HG03520 (cell line): ENCODE results near the gene CLP1.
"Not testable (repeated sequence)": the region's sequence is repeated elsewhere in the genome, so short reads cannot be mapped to it uniquely, and the experiment has no call there.

Source experiments
- ATAC-seq: cut with Tn5 transposase; IDR thresholded peaks from one replicate; pipeline ENCODE4 v1.9.1; 2021; ENCODE audit warnings: mild to moderate bottlenecking, moderate library complexity; ENCODE audit not compliant: unreplicated experiment

Gene CLP1

DNA sequence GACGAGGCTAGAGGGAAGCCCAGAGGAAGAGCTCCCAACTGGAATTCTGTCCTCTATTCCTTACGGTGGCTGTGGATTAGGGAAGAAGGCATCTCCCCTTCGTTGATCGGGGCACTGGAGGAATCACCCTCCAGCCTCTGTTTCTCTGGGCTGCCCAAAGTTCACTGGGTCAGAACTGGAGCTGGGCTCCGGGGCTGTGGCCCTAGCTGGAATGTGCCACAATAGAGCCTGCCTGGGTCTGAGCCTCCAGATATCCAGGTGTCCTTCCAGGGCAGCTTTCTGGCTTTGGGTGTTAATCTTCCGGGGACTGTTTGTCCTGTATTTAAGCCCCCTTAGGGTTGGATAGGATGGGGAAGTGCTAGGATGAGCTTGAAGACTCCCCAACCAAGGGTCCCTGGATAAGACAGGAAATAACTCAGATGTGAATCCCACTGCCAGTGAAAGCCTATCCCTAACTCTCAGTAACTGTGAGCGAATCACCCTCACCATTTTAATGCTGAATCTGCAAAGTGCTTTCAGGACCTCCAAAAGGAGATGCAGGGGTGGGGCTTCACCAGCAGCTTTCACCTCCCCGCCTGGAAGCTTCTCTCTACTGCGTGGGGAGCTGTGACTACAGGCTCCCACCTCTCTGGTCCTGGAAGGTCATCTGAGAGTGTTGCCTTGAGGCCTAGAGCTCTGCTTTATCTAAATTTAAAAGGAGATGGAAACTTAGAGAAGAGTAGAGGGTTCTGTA is 17.3 kb upstream of the CLP1 start:
- ATAC-seq: no peak

DNA sequence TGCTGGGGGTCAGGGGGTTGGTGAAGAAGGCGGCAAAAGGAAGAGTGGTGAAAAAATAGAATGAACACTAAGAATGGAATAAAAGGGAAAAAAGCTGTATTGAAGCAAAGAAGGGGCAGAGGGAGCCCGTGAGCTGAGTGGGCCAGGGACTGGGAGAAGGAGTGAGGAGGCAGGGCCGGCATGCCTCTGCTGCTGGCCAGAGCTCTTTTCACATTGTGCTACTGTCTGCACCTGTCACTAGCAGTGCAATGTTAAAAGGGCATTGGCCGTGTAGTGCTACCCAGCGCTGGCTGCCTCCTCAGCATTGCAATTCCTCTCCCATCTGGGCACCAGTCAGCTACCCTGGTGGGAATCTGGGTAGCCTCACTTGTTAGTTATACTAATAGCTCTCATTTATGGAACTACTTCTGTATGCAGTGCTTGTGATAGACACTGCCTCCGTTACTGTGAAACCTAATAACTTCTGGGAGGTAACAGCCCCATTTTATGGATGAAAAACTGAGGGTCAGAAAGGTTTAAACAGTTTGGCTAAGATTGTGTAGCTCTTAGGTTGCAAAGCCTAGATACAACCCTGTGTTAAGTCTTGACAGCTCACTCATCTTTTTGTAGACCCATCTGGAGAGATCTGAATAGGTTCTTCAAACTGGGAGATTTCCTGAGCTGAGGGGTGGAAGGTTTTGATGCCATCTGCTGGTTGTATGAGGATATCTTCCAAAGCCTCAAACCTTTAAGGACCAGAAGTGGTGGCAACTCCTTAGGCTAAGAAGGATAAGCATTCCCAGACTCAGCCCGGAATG is 16.4 kb upstream of the CLP1 start:
- no peak for ATAC-seq

DNA sequence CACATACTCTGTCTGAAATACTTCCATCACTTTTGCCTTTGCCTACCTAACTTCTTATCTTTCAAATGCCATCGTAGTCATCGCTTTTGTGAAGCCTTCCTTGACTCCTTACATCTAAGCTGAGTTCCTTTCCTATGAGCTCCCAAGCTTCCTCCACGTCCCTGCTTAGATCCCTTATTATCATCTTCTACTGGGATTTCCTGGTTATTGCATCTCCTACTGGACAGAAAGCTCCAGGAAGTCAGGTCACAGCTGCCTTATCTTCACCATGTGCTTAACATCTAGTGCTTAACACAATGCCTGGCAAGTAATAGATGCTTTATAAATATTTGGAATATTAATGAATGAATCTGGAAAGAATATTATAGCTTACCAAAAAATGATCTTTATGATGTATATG is 13.8 kb upstream of the CLP1 start:
- ATAC-seq: no peak

DNA sequence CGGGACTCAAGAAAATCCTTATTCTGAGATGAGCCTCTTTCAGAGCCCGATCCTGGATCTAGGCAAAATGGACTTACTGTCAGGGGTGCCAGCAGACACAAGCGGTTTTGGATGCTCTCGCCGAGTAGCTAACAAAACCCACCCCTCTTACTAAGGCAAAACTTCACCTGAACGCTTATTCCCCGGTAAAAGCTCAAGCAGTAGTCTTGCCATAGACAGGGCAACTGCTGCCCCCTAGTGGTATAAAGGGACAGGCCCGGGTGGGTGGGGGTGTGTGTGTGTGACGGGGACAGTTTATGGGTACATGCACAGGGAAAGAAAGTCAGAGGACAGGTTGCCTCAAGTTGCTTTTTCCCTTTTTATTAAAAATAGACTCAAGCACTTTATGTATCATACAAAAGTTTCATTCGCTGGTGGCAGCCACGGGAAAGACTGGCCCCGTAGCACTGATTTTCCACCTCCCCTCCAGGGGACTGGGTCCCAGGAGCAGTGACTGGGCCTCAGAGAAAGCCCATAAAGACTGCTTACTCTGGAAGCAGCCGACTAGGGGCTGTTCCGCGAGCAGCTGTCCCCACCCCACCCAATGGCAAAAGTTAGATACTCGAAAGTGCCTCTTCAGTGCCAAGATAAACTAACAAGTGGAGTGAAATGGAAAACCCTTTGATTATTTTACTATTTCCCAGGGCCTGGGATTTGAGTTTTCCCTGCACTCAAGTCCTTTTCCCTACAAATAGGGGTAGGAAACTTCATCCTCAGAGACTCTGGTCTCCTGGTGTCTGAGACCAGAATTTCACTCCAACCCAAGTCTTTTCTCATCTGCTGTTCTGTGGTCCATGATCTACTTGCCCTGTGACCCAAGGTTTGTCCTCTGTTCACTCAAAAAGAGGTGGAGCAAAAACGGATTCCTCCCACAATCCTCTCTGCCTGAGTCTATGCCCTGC is 12.5 kb upstream of the CLP1 start:
- peak; percentile 52 for ATAC-seq

DNA sequence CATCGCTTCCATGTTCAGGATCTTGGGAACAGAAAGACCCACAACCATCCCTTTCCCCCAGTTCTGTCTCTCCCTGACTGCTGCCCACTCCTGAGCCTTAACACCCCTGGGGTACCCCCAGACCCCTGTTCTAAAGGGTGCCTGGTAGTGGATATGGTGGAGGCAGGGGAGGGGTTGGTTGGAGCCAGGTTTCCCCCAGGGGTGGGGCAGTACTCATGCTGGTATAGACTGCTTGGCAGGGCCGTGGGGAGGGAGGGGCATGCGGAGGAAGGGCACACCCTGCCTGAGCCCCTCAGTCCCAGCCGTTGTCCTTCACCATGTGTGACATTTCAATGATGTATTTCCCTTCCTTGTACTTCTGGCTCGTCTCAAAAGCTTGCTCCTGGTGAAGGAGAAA is 11.9 kb upstream of the CLP1 start:
- ATAC-seq: no peak

DNA sequence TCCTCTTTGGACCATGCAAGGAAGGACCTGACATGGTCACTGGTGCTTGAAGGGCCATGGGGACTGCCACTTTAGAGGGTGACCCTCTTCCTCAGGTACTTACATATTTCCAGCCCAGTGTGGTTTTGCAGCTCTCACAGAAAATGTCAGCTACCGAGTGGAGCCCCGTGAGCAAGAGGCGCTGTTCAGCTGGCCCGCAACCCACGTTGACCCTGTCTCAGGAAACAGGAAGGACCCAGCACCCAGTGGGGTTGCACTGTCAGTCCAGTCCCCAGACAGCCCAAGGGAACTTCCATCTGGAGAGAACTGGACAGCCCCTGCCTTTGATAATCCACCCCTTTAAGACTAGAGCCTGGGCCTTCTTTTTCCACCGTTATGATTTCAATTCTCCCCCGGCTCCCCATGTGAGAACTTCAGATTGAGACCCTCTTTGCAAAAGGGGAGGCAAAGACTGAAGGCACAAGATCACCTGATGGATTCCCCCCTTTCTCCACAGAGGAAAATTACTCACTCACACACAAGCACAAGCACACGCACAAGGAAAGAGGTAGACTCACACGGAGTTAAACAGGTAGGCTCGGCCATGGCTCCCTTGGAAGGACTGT is 11.3 kb upstream of the CLP1 start:
- no peak for ATAC-seq

DNA sequence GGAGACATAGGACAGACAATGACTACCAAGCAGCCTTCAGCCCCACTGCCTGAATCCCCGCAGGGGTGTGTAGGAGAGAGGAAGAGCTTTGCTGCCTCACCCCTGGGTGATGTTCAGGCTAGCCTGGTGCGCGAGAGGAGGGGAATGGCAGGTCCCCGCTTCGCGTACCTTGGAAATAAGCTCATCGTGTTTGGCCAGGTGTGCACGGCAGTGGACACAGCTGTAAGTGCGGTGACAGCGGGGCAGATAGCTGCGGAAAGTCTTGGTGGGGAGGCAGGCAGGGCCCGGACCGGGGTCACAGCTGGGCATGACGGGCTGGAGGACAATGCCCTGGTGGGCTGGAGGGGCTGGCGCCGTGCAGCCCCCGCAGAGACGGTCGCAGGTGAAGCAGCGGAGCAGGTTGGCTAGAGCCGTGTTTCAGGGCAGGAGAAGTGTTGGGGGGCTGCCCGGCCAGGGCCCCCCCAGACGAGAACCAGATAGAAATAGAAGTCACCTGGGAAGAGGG is 10.7 kb upstream of the CLP1 start:
- no peak for ATAC-seq

DNA sequence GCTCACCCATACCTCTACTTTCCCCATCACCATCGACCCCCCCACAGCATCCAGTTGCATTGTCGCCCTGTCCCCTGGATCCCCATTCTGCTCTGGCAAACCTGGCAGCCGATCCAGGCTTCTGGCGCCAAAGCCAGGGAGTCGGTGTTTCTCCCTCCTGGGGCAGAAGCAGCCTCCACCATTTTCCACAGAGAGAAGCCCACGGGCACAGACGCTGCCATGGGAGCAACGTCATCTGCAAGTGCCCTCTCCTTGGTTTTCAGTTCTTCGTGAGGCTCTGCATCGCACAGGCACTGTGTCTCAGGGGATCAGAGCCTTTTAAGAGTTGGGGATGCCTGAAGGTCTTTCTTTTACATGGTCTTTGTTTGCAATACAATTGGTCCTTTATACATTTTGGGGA is 10.2 kb upstream of the CLP1 start:
- no peak for ATAC-seq

DNA sequence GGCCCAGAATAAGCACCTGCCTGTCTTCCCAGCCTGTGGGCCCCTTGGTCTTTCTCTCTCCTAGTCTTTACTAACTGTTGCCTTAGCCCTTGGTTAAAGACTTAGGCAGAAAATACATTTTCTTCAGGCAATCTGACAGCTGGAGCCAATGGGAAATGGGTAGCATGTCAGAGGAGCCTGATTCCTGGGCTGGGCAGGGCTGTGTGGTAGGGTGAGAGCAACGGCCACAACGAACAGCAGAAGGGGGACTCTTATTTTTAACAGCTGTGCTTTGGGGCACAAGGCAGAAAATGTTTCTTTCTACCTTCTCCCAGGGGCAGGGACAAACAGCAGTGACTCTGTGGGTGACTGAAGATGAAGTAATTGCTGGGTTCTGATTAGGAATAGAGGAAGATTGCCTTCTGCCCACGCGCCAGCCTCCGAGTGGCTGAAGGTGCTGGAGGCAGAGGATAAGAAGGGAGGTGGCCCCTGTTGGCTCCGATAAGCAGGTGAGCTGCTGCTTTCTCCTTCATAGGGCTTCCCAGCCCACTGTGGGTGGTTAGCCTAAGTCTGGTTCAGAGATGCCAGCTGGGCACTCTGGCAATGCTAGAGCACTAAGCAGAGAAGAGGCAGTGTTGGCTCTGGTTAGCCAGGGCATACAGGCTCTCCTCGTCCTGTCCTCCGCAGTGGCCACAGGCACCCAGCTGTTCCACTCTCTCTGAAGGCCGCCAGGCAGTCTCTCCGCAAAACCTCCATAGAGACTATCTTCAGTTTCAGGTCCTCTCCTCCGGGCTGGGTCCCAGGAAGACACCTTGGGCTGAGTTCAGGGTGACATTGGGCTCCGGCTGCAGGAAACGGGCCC is 9.4 kb upstream of the CLP1 start:
- ATAC-seq: no peak

DNA sequence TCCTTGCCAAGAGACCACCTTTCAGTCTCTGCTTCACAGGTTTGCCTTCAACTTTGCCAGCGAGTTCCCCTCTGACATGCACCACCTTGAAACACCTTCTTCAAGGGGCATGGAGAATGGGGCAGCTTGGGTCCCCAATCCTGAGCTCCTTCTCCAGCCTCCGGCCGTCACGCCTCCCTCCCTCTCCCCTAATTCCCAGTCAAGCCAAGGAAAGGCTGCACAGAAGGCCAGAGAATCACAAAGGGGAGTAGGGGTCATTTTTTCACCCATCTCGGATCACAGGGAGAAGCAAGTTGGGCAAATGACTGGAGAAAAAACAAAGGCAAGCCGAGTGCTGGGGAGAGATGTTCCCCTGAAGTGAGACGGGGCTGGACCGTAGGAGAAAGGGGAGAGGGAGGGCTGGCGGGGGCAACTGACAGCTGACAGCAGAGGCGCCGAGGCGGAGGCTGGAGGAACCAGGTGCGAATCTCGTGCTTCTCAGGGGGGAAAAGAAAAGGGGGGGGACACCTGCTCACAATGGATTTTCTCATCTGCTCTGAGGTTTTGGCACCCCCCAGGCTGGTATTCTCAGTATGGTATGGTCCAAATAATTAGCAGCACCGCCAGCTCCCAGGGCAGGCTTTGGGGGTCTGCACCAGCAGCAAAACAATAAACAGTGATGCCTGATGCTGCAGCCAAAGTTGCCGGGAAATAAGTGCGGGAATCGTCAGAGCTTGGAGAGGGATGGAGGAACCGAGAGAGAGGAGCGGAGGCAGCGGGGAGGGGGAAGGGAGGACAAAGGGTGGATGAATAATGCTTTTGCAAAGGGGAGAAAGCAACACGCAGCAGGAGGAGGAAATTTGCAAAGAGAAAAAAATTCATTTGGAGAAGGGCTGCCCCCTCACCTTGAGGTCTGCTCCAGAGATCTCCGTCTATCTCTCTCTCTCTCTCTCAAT is 8.5 kb upstream of the CLP1 start:
- ATAC-seq: no peak

DNA sequence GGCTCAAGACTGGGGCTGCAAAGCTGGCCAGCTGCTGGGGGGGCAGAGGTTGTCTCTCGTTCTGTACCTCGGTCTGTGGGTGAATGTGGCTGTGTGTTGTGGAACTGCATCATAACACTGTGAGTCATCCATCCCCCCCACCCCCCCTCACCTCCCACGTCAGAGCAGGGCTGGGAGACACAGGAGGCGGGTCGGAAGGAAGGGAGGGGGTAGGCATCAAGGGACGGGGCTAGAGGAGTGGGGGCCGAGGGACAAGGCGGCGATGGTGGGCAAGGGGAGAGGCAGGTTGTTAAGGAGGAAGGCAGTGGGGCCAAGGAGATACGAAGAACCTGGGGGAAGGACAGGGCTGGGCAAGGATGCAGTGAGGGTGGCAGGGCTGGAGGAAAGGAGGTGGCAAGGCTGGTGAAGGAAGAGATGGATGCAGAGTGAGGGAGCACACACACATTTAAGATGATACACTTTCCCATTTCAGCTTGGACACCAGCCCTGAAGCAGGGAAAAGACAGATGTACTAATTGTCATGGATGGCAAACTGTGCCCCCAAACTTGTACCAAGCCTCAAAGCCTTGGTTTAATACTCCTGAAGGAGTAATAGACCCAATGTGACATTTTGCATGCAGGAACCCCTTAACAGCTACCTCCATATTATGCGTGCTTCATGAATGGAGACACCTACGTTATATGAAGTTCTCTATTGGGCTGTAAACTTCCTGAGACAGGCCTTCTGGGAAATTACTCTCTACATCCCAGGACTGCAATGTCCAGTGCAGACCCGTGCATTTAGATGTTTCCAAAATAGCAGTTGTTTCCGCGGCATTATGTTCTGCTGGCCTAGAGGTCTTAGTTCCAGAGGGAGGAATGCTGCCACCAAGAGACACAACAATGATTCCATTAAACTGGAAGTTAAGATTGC is 7.5 kb upstream of the CLP1 start, which contains the start of gene YPEL4:
Gene YPEL4, minus strand, starts transcription at position 87 of the 913 bp plus-strand sequence. CDS start 2,805 bp downstream, outside the sequence.
- no peak for ATAC-seq

DNA sequence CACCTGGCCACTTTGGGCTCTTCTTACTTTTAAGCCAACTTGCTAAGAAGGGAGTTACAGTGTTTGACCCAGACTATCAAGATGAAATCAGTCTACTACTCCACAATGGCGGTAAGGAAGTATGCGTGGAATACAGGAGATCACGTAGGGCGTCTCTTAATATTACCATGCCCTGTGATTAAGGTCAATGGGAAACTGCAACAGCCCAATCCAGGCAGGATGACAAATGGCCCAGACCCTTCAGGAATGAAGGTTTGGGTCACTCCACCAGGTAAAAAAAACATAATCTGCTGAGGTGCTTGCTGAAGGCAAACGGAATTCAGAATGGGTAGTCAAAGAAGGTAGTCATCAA is 6.8 kb upstream of the CLP1 start:
- no peak for ATAC-seq

DNA sequence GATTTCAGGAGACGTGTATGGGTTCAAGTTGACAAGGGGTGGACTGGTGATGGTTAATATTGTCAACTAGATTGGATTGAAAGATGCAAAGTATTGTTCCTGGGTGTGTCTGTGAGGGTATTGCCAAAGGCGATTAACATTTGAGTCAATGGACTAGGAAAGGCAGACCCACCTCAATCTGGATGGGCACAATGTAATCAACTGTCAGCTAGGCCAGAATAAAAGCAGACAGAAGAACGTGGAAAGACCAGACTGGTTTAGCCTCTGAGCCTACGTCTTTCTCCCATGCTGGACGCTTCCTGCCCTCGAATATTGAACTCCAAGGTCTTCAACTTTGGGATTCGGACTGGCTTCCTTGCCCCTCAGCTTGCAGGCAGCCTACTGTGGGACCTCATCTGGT is 6.2 kb upstream of the CLP1 start:
- no peak for ATAC-seq

DNA sequence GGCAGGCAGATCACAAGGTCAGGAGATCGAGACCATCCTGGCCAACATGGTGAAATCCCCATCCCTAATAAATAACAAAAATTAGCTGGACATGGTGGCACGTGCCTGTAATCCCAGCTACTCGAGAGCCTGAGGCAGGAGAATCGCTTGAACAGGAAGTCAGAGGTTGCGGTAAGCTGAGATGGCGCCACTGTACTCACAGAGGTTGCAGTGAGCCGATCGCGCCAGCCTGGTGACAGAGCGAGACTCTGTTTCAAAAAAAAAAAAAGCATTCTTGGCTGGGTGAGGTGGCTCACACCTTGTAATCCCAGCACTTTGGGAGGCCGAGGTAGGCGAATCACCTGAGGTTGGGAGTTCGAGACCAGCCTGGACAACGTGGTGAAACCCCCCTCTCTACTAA is 5.3 kb upstream of the CLP1 start:
- not testable (repeated sequence) for ATAC-seq

DNA sequence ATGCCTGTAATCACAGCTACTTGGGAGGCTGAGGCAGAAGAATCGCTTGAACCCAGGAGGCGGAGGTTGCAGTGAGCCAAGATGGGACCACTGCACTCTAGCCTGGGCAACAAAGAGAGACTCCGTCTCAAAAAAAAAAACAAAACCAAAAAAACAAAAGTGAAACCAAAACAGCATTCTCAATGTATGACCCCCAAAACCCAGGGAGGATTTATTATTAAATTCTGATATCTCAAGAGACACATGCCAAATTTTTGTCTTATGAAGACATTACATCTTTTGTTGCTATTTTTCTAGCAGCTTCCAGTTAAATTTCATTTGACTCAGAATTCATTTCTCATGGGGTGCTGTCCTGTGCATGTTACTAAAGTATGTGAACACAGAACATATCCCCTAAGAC is 4.9 kb upstream of the CLP1 start:
- ATAC-seq: no peak

DNA sequence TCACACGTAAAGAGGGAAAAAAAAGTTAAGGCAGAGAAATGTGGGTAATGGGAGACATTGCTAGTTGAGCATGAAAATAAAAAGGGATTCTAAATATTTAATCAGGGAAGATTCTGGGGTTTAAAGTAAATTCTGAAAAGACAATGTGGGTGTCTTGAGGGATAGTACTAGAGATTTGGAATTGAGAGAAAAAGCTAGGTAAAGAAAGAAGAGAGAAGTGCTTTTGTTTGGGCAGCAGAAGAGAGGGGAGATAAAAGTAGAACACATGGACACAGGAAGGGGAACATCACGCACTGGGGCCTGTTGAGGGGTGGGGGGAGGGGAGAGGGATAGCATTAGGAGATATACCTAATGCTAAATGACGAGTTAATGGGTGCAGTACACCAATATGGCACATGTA is 4.4 kb upstream of the CLP1 start:
- ATAC-seq: no peak

DNA sequence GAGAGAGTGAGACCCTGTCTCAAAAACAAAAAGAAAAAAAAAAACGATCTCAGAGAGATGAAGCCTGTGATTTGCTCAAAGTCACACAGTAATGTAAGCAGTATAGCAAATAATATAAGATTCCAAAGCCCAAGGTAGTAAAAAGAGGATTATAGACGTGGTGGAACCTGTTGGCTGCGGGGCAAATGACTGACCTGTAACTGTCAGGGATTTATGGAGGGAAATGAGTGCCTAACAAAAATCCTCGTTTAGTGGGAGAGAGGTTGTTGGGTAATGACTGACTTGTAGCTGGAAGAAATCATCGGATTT is 723 bp upstream of the CLP1 start:
- ATAC-seq: no peak

DNA sequence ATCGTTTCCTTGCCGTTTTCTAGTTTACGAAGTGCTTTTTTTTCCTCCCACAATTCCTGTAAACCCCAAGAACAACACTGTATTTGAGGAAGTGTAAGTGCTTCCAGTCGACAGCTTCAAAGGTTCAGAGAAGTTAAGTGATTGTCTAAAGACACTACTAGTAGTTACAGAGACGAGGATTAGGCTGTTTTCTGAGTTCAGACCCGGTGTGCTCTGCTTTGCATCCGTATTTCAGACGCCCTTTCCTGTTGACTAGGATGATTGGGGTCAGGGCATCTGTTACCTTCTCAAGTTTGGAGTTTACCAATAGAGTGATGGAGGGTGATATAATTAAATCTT is 430 bp downstream of the CLP1 start:
- no peak for ATAC-seq
